Vagina (tissue), 2 donors: ENCODE results near the gene EML1. TPM values are rescaled to one million over a fixed set of nuclear protein-coding genes. Genes with fewer than 3 reads are reported as not detected.

Experiments
- DNase-seq, 2 donors: peaks; one replicate each; pipeline ENCODE4 v3.0.0-alpha.2; 2017; ENCODE audit errors: extremely low spot score in 2 of 2
- H3K27ac ChIP-seq: fragments of 200-600 bp; sonication (generic); one replicate; pipeline ENCODE4 v1.5.1; 2019
- H3K27me3 ChIP-seq: fragments of 200-600 bp; sonication (generic); one replicate; pipeline ENCODE4 v1.5.1; 2019
- H3K36me3 ChIP-seq, 2 donors: fragments of 200-600 bp; sonication (generic); one replicate each; pipeline ENCODE4 v1.5.1; 2017 to 2019
- H3K4me1 ChIP-seq: fragments of 200-600 bp; sonication (generic); one replicate; pipeline ENCODE4 v1.5.1; 2019
- H3K4me3 ChIP-seq, 2 donors: fragments of 200-600 bp; sonication (generic); 1 replicate in 1 of 2; 2 replicates in 1 of 2; pipeline ENCODE4 v1.5.1; 2016 to 2019
- H3K9me3 ChIP-seq: fragments of 200-600 bp; sonication (generic); one replicate; pipeline ENCODE4 v1.5.1; 2019
- POLR2A ChIP-seq, 2 donors: fragments of 450-650 bp; IDR thresholded peaks; one replicate each; pipeline ENCODE4 v1.6.1; 2017; ENCODE audit warnings: antibody characterized with exemption in 2 of 2, mild to moderate bottlenecking in 2 of 2, moderate library complexity in 2 of 2
- POLR2AphosphoS5 ChIP-seq, 2 donors: sonication (generic); formaldehyde crosslinking; IDR thresholded peaks; one replicate each; pipeline ENCODE4 v1.9.0; 2017; ENCODE audit warnings: antibody characterized with exemption in 2 of 2, mild to moderate bottlenecking in 2 of 2, low read depth in 1 of 2; ENCODE audit not compliant: insufficient read depth in 1 of 2
- intact Hi-C: fragments of 100-400 bp; cut with DNase I; formaldehyde crosslinking; loops from one replicate; pipeline ENCODE4 v1.15.1; 2023
- total RNA-seq: library from RNA; depleted of rRNA; stranded (reverse); fragments of >200 nt; gene quantifications from one replicate; pipeline ENCODE4 v1.2.3, GENCODE V29; 2016
- TF ChIP-seq, protein P1 (sequence below), 3 experiments: fragments of 450-650 bp in 2 of 3; fragments of 200-600 bp in 1 of 3; sonication (generic) in 1 of 3; IDR thresholded peaks; one replicate each; pipeline ENCODE4 v1.5.1; 2017 to 2019; ENCODE audit warnings: antibody characterized with exemption in 3 of 3, mild to moderate bottlenecking in 2 of 3, moderate library complexity in 2 of 3

The EML1 gene
- total RNA-seq, 1 donor from 2014 or later = 32.7 TPM

DNA sequence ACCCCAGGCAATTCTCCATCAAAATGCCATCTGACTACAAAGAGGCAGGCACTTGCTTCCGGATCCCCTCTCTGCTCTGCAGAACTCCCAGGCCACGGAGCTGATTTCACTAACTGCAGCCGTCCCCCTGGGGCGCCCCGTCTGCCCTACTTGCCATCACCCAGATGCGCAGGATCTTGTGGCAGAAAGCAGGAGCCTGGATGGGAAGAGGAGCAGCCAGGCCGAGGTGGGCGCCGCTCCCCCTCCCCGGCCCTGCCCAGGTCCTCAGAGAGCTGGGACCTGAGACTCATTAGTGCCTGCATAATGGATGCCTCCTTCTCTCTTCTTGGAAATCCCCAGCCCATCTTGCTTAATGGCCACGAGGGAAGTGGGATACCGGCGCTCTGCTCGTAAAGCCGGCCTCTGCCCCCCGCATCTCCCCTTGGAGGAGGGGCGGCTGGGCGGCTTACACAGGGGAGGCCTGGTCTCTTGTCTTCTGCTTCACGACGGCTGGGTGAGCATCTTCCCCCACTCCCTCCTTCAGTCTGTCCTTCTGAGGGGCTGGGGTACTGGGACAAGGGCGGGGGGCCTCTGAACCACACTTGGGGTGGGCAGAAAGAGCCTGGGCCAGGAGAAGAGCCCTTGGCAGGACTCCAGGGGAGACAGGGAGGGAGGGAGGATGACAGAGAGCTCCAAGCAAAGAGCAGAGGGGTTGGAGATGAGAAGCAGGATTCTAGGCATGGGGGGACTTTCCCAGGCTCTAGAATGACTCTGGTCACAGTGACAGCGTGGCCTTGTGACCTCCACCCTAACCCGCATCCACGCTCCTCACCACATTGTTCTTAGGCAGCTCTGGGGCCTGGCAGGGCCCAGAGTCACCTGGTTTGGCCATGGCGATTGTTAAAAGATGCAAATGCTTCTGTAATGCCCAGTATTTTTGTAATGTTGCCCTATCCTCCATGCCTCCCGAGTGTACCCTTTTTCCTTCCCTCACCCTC lies 19.4 kb upstream of the EML1 start:
- H3K27me3 ChIP-seq = no peaks in the 10 kb centered on the region
- no peak overlapping the region for H3K4me3 ChIP-seq
- intact Hi-C loops = no loop called here
- DNase-seq = no peak
- H3K36me3 ChIP-seq = no peaks in the 10 kb centered on the region
- peaks cover 16% of the 10 kb centered on the region for H3K4me1 ChIP-seq
- TF ChIP-seq POLR2AphosphoS5 (IDR thresholded peaks at IDR 0.05; ENCODE audit: insufficient read depth in 1 of 2, low read depth in 1 of 2) (no peak), POLR2A (IDR thresholded peaks at IDR 0.05) (no peak)
- TF ChIP-seq, protein P1, sequence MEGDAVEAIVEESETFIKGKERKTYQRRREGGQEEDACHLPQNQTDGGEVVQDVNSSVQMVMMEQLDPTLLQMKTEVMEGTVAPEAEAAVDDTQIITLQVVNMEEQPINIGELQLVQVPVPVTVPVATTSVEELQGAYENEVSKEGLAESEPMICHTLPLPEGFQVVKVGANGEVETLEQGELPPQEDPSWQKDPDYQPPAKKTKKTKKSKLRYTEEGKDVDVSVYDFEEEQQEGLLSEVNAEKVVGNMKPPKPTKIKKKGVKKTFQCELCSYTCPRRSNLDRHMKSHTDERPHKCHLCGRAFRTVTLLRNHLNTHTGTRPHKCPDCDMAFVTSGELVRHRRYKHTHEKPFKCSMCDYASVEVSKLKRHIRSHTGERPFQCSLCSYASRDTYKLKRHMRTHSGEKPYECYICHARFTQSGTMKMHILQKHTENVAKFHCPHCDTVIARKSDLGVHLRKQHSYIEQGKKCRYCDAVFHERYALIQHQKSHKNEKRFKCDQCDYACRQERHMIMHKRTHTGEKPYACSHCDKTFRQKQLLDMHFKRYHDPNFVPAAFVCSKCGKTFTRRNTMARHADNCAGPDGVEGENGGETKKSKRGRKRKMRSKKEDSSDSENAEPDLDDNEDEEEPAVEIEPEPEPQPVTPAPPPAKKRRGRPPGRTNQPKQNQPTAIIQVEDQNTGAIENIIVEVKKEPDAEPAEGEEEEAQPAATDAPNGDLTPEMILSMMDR (IDR thresholded peaks at IDR 0.05) = no peak
- H3K27ac ChIP-seq = peak overlapping the region; percentile 57
- no peaks in the 10 kb centered on the region for H3K9me3 ChIP-seq

DNA sequence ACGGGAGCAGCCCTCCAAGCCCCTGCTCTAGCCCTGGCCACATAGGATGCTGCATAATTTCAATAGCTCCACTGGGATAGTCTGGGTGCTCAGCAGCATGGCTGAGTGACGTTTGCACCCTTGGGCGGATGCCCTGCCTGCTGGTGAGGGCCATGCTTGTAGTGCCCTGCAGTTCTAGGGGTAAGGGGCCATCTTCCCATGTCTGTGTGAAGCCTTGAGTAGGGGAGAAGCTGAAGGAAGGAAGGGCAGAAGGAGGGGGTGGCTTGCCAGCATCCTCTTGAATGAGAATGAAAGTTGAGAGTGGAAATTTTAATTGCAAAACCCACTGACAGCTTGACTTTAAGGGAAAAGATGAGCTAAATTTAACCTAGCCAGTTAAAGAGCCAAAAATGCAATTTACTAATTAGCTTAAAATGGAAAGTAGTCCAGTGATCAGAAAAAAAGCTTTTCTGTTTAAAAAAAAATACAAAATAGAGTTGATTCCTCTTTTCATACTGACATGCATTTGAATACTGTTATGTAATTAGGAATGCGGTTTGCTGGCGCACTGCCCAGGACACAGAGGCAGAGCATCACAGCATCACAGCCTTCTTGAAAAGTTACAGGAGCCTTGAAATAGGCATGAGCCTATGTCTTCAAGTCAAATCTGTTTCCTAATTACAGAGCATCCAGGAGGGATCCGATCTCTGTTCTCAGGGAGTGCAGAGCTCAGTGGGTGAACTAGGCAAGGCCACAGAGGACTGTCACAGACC lies 18.5 kb upstream of the EML1 start:
- H3K27ac ChIP-seq = peak overlapping the region; percentile 57
- H3K4me3 ChIP-seq = no peak overlapping the region
- TF ChIP-seq POLR2A (IDR thresholded peaks at IDR 0.05) (no peak), POLR2AphosphoS5 (IDR thresholded peaks at IDR 0.05; ENCODE audit: insufficient read depth in 1 of 2, low read depth in 1 of 2) (no peak)
- TF ChIP-seq, protein P1 (IDR thresholded peaks at IDR 0.05) = no peak
- no peaks in the 10 kb centered on the region for H3K27me3 ChIP-seq
- intact Hi-C loops = no loop called here
- H3K9me3 ChIP-seq = no peaks in the 10 kb centered on the region
- DNase-seq = no peak
- H3K36me3 ChIP-seq = no peaks in the 10 kb centered on the region
- peaks cover 16% of the 10 kb centered on the region for H3K4me1 ChIP-seq

DNA sequence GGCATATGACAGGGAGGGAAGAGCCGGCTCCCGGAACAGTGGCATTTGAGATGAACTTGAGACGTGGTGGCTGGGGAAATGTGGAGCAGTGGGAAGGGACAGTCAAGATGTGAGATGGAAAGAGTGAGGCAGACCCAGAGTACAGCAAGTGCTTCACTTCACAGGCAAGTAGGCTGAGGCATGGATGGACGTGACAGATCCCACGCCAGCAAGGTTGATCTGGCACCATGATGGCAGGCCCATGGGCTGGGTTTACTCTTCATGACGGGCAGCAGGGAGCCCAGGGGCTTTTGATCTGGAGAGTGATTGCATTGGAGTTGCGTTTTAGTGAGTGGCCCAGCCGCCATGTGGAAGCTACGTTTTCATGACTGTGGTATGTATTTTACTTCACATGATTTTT lies 17.9 kb upstream of the EML1 start:
- Histone ChIP-seq H3K4me3 (no peak overlapping the region), H3K27me3 (no peaks in the 10 kb centered on the region), H3K36me3 (no peaks in the 10 kb centered on the region), H3K27ac (no peak overlapping the region), H3K4me1 (peaks cover 16% of the 10 kb centered on the region), H3K9me3 (no peaks in the 10 kb centered on the region)
- TF ChIP-seq POLR2AphosphoS5 (IDR thresholded peaks at IDR 0.05; ENCODE audit: insufficient read depth in 1 of 2, low read depth in 1 of 2) (no peak), POLR2A (IDR thresholded peaks at IDR 0.05) (no peak)
- intact Hi-C loops = no loop called here
- DNase-seq = no peak

DNA sequence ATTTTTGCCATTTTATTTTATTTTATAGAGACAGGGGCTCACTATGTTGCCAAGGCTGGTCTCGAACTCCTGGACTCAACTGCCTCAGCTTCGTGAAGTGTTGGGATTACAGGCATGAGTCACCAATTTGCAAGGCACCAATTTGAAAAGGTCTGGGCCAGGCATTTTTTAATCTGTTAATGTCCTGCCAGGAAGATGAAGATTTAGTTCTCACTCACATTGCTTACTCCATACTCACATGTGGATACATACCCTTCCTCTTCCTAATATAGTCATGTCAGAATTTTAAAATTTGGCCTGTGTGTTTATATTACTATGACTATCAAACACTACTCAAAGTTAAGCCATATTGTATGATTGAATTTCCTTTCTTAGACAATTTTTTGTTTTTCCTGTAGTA lies 15.3 kb upstream of the EML1 start:
- Histone ChIP-seq H3K4me3 (no peak overlapping the region), H3K27ac (no peak overlapping the region), H3K9me3 (no peaks in the 10 kb centered on the region), H3K4me1 (peaks cover 16% of the 10 kb centered on the region), H3K36me3 (no peaks in the 10 kb centered on the region), H3K27me3 (no peaks in the 10 kb centered on the region)
- intact Hi-C loops = no loop called here
- TF ChIP-seq, protein P1 (IDR thresholded peaks at IDR 0.05) = no peak
- DNase-seq = no peak

- no peak overlapping the region for H3K27ac ChIP-seq
Measured at GRCh38 chr14:99779751-99780150, 13.5 kb upstream of the EML1 start.

More at GRCh38 chr14:99779751-99780150, 13.5 kb upstream of the EML1 start:
- no peaks in the 10 kb centered on the region for H3K27me3 ChIP-seq
- no peaks in the 10 kb centered on the region for H3K36me3 ChIP-seq
- TF ChIP-seq, protein P1 (IDR thresholded peaks at IDR 0.05) = no peak
- no peak for TF ChIP-seq POLR2A (IDR thresholded peaks at IDR 0.05)
- TF ChIP-seq POLR2AphosphoS5 (IDR thresholded peaks at IDR 0.05; ENCODE audit: insufficient read depth in 1 of 2, low read depth in 1 of 2) = no peak
- no peaks in the 10 kb centered on the region for H3K9me3 ChIP-seq
- intact Hi-C loops = no loop called here
- peaks cover 2% of the 10 kb centered on the region for H3K4me1 ChIP-seq
- DNase-seq = no peak
- no peak overlapping the region for H3K4me3 ChIP-seq
